Neural progenitor cell (in vitro differentiated cells): ENCODE measurements around the gene NAPB. TPM values are rescaled to one million over a fixed set of nuclear protein-coding genes. Genes with fewer than 3 reads are reported as not detected.

ENCODE experiments used
- DNase-seq: peaks from one replicate; pipeline ENCODE4 v3.0.0-alpha.2; 2016; ENCODE audit warnings: low spot score
- H2AFZ ChIP-seq: fragments of 200-600 bp; sonication (generic); replicated peaks from 2 replicates; pipeline ENCODE4 v1.6.1; 2016; ENCODE audit warnings: antibody characterized with exemption
- H3F3A ChIP-seq: fragments of 200-600 bp; sonication (generic); 2 replicates; pipeline ENCODE4 v1.6.1; 2016; ENCODE audit warnings: antibody characterized with exemption, low read depth
- H3K27ac ChIP-seq: fragments of 200-600 bp; sonication (generic); 2 replicates; pipeline ENCODE4 v1.5.1; 2016; ENCODE audit warnings: mild to moderate bottlenecking
- H3K27me3 ChIP-seq: fragments of 200-600 bp; sonication (generic); 2 replicates; pipeline ENCODE4 v1.6.1; 2016; ENCODE audit warnings: mild to moderate bottlenecking, moderate library complexity
- H3K36me3 ChIP-seq: fragments of 200-600 bp; sonication (generic); 2 replicates; pipeline ENCODE4 v1.5.1; 2016
- H3K4me1 ChIP-seq: fragments of 200-600 bp; sonication (generic); 2 replicates; pipeline ENCODE4 v1.6.1; 2016; ENCODE audit warnings: mixed run types
- H3K4me2 ChIP-seq: fragments of 200-600 bp; sonication (generic); 2 replicates; pipeline ENCODE4 v1.6.1; 2016
- H3K4me3 ChIP-seq: fragments of 200-600 bp; sonication (generic); 2 replicates; pipeline ENCODE4 v1.5.1; 2016
- H3K79me2 ChIP-seq: fragments of 200-600 bp; sonication (generic); 2 replicates; pipeline ENCODE4 v1.6.1; 2016; ENCODE audit warnings: low read depth
- H3K9ac ChIP-seq: fragments of 200-600 bp; sonication (generic); 2 replicates; pipeline ENCODE4 v1.6.1; 2016
- H3K9me3 ChIP-seq: fragments of 200-600 bp; sonication (generic); 2 replicates; pipeline ENCODE4 v1.5.1; 2016; ENCODE audit warnings: low read depth
- H4K20me1 ChIP-seq: fragments of 200-600 bp; sonication (generic); 2 replicates; pipeline ENCODE4 v1.6.1; 2016; ENCODE audit warnings: low read depth
- H3K27ac Mint-ChIP-seq: 3 replicates; pipeline ENCODE4 v1.8.0; 2021; ENCODE audit warnings: mixed read lengths
- H3K27me3 Mint-ChIP-seq: 2 replicates; pipeline ENCODE4 v1.8.0; 2022; ENCODE audit warnings: low read depth, mild to moderate bottlenecking, inconsistent platforms, moderate library complexity, mixed read lengths; ENCODE audit not compliant: insufficient read depth
- H3K36me3 Mint-ChIP-seq: 3 replicates; pipeline ENCODE4 v1.8.0; 2021; ENCODE audit warnings: mixed read lengths
- H3K4me1 Mint-ChIP-seq: 3 replicates; pipeline ENCODE4 v1.8.0; 2021; ENCODE audit warnings: mixed read lengths
- H3K4me3 Mint-ChIP-seq: 3 replicates; pipeline ENCODE4 v1.8.0; 2021; ENCODE audit warnings: mild to moderate bottlenecking, moderate library complexity, mixed read lengths
- H3K9me3 Mint-ChIP-seq: 3 replicates; pipeline ENCODE4 v1.8.0; 2020; ENCODE audit warnings: mixed read lengths
- EZH2 ChIP-seq: fragments of 200-600 bp; sonication (generic); IDR thresholded peaks from 2 replicates; pipeline ENCODE4 v1.6.1; 2017; ENCODE audit warnings: antibody characterized with exemption, mild to moderate bottlenecking, moderate library complexity
- EZH2phosphoT487 ChIP-seq: fragments of 200-600 bp; sonication (generic); IDR thresholded peaks from 2 replicates; pipeline ENCODE4 v1.6.1; 2017; ENCODE audit warnings: antibody characterized with exemption
- total RNA-seq: library from RNA; depleted of rRNA; stranded (reverse); fragments of >200 nt; gene quantifications from 2 replicates; pipeline ENCODE4 v1.2.3, GENCODE V29; 2015; ENCODE audit warnings: low replicate concordance
- TF ChIP-seq, protein P1 (sequence below): fragments of 200-600 bp; sonication (generic); IDR thresholded peaks from 2 replicates; pipeline ENCODE4 v1.5.1; 2017; ENCODE audit warnings: antibody characterized with exemption, mild to moderate bottlenecking

NAPB gene
- total RNA-seq, 1 donor from 2014 or later = 23.8 TPM

DNA sequence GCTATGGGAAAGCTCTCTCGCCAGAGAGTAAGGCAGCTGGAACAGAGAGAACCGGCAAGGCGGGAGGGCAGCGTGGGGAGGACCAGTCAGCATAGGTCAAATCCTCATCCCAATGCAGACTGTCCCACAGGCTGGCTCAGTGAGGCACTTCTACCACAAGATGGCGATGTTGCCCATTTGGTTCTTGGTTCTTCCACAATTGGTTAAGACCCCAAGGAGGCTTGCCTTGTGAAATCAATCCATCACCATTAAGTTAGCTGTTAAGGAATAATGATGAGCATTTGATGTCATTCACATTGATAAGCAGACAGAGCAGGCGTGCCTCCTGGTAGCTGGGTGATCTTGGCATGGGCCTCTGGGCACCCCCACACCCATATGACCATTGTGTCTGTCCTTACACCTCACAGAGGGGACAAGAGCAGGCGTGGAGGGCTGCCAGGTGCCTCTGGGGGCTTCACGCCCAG is 20.6 kb upstream of the NAPB start:
- H3K79me2 ChIP-seq = no peaks in the 10 kb centered on the region
- Mint-ChIP-seq H3K4me3 (no peak overlapping the region), H3K27me3 (peaks cover 4% of the 10 kb centered on the region), H3K36me3 (no peaks in the 10 kb centered on the region), H3K9me3 (no peaks in the 10 kb centered on the region), H3K27ac (no peak overlapping the region), H3K4me1 (peaks cover 6% of the 10 kb centered on the region)
- no peaks in the 10 kb centered on the region for H4K20me1 ChIP-seq
- H3K4me3 ChIP-seq = no peak overlapping the region
- H3K27ac ChIP-seq = no peak overlapping the region
- H3K9me3 ChIP-seq = no peaks in the 10 kb centered on the region
- no peaks in the 10 kb centered on the region for H3F3A ChIP-seq
- no peak overlapping the region for H2AFZ ChIP-seq
- no peaks in the 10 kb centered on the region for H3K27me3 ChIP-seq
- no peak for TF ChIP-seq EZH2
- TF ChIP-seq, protein P1, sequence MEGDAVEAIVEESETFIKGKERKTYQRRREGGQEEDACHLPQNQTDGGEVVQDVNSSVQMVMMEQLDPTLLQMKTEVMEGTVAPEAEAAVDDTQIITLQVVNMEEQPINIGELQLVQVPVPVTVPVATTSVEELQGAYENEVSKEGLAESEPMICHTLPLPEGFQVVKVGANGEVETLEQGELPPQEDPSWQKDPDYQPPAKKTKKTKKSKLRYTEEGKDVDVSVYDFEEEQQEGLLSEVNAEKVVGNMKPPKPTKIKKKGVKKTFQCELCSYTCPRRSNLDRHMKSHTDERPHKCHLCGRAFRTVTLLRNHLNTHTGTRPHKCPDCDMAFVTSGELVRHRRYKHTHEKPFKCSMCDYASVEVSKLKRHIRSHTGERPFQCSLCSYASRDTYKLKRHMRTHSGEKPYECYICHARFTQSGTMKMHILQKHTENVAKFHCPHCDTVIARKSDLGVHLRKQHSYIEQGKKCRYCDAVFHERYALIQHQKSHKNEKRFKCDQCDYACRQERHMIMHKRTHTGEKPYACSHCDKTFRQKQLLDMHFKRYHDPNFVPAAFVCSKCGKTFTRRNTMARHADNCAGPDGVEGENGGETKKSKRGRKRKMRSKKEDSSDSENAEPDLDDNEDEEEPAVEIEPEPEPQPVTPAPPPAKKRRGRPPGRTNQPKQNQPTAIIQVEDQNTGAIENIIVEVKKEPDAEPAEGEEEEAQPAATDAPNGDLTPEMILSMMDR = peak; percentile 90
- H3K9ac ChIP-seq = no peak overlapping the region
- no peak overlapping the region for H3K4me2 ChIP-seq
- H3K4me1 ChIP-seq = no peaks in the 10 kb centered on the region
- H3K36me3 ChIP-seq = no peaks in the 10 kb centered on the region
- DNase-seq = peak; percentile 91

DNA sequence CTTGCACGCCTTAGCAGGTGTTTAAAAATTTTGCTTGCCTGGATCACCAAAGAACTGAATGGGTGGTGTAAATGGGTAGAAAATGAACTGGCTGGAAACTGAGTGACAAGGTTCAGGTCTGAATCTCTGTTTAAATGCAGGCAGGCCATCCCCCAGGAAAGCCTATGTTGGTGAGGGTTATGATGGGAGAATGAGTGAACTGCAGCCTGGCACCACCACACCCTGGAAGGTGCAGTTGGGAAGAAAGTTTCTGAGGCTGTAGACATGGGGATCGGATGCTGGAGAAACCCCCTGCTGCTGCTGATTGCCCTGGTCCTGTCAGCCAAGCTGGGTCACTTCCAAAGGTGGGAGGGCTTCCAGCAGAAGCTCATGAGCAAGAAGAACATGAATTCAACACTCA is 18.7 kb upstream of the NAPB start:
- no peak overlapping the region for H3K27ac Mint-ChIP-seq
- Histone ChIP-seq H3F3A (no peaks in the 10 kb centered on the region), H3K27ac (no peak overlapping the region), H4K20me1 (no peaks in the 10 kb centered on the region), H3K36me3 (no peaks in the 10 kb centered on the region), H2AFZ (no peak overlapping the region), H3K4me3 (no peak overlapping the region), H3K4me2 (no peak overlapping the region), H3K4me1 (no peaks in the 10 kb centered on the region), H3K9me3 (no peaks in the 10 kb centered on the region), H3K79me2 (no peaks in the 10 kb centered on the region), H3K9ac (no peak overlapping the region), H3K27me3 (no peaks in the 10 kb centered on the region)
- no peak overlapping the region for H3K4me3 Mint-ChIP-seq
- TF ChIP-seq EZH2 (no peak), EZH2phosphoT487 (no peak)
- TF ChIP-seq, protein P1 = no peak
- H3K36me3 Mint-ChIP-seq = no peaks in the 10 kb centered on the region
- peaks cover 4% of the 10 kb centered on the region for H3K27me3 Mint-ChIP-seq
- H3K9me3 Mint-ChIP-seq = no peaks in the 10 kb centered on the region
- DNase-seq = no peak
- peaks cover 3% of the 10 kb centered on the region for H3K4me1 Mint-ChIP-seq

DNA sequence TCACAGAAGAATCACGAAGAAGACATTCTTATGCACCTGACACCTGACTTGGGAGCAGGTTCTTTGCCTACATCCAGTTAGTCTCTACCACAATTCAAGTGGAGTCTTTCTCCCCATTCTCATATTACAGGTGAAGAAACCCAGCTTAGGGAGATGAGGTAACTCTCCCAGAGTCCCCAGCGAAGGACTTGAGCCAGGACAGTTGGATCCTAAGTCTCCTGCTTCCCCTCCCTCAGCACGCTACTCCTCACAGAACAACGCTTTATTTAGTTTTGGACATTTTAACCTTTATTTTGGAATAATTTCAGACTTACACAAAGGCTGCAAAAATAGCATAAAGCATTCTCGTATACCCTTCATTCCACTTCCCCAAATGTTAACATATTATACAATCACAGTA is 17.4 kb upstream of the NAPB start:
- peaks cover 4% of the 10 kb centered on the region for H3K27me3 Mint-ChIP-seq

More for the DNA sequence above, 17.4 kb upstream of the NAPB start:
- no peaks in the 10 kb centered on the region for H3K36me3 ChIP-seq
- no peak overlapping the region for H3K27ac ChIP-seq
- H3K4me2 ChIP-seq = no peak overlapping the region
- H2AFZ ChIP-seq = no peak overlapping the region
- no peaks in the 10 kb centered on the region for H3K79me2 ChIP-seq
- H3K9me3 ChIP-seq = no peaks in the 10 kb centered on the region
- TF ChIP-seq, protein P1 = no peak
- no peak for TF ChIP-seq EZH2phosphoT487
- TF ChIP-seq EZH2 = no peak
- no peaks in the 10 kb centered on the region for H3K27me3 ChIP-seq
- no peaks in the 10 kb centered on the region for H3F3A ChIP-seq
- Mint-ChIP-seq H3K4me1 (peaks cover 3% of the 10 kb centered on the region), H3K27ac (no peak overlapping the region), H3K9me3 (no peaks in the 10 kb centered on the region), H3K4me3 (no peak overlapping the region), H3K36me3 (no peaks in the 10 kb centered on the region)
- DNase-seq = no peak
- H3K4me3 ChIP-seq = no peak overlapping the region
- H3K9ac ChIP-seq = no peak overlapping the region
- no peaks in the 10 kb centered on the region for H3K4me1 ChIP-seq
- no peaks in the 10 kb centered on the region for H4K20me1 ChIP-seq
